Measurements from ENCODE around the gene PTPRM. TPM values are rescaled to one million over a fixed set of nuclear protein-coding genes. Genes with fewer than 3 reads are reported as not detected.
"Not testable (repeated sequence)": the region's sequence is repeated elsewhere in the genome, so short reads cannot be mapped to it uniquely, and the experiment has no call there.

PTPRM gene
- polyA plus RNA-seq, 1 donor = 85.4 TPM

- DNase-seq (ENCODE audit: low read depth) = no peak
Observed at GRCh38 chr18:8424917-8425725, 858.0 kb downstream of the PTPRM start.

GRCh38 chr18:8426401-8426800 lies 859.3 kb downstream of the PTPRM start:
- no peak for DNase-seq (ENCODE audit: low read depth)

- no peak for DNase-seq (ENCODE audit: low read depth)
Observed at GRCh38 chr18:8427339-8427738, 860.2 kb downstream of the PTPRM start.

- no peak for DNase-seq (ENCODE audit: low read depth)
Observed at GRCh38 chr18:8428951-8429350, 861.8 kb downstream of the PTPRM start.

- DNase-seq (ENCODE audit: low read depth) = no peak
Observed at GRCh38 chr18:8431036-8431435, 863.9 kb downstream of the PTPRM start.

GRCh38 chr18:8433323-8433722 lies 866.2 kb downstream of the PTPRM start:
- DNase-seq (ENCODE audit: low read depth) = no peak

- DNase-seq (ENCODE audit: low read depth) = no peak
Observed at GRCh38 chr18:8433771-8434170, 866.7 kb downstream of the PTPRM start.

GRCh38 chr18:8435376-8435775 lies 868.3 kb downstream of the PTPRM start:
- DNase-seq (ENCODE audit: low read depth) = no peak

GRCh38 chr18:8439055-8439454 lies 871.9 kb downstream of the PTPRM start:
- no peak for DNase-seq (ENCODE audit: low read depth)

GRCh38 chr18:8443505-8443904 lies 876.4 kb downstream of the PTPRM start:
- DNase-seq (ENCODE audit: low read depth) = no peak

GRCh38 chr18:8446936-8447335 lies 879.8 kb downstream of the PTPRM start:
- not testable (repeated sequence) for DNase-seq (ENCODE audit: low read depth)

GRCh38 chr18:8448130-8448529 lies 881.0 kb downstream of the PTPRM start:
- no peak for DNase-seq (ENCODE audit: low read depth)

GRCh38 chr18:8450013-8450412 lies 882.9 kb downstream of the PTPRM start:
- no peak for DNase-seq (ENCODE audit: low read depth)

- DNase-seq (ENCODE audit: low read depth) = no peak
Observed at GRCh38 chr18:8450898-8451665, 884.0 kb downstream of the PTPRM start.

- DNase-seq (ENCODE audit: low read depth) = no peak
Observed at GRCh38 chr18:8453528-8453927, 886.4 kb downstream of the PTPRM start.

- DNase-seq (ENCODE audit: low read depth) = no peak
Observed at GRCh38 chr18:8454136-8454535, 887.0 kb downstream of the PTPRM start.

- DNase-seq (ENCODE audit: low read depth) = no peak
Observed at GRCh38 chr18:8455661-8456614, 888.8 kb downstream of the PTPRM start.

All from forelimb muscle (tissue), 1 donor.